Activated CD4-positive, alpha-beta T cell treated with anti-CD3 and anti-CD28 coated beads for 1 hour (primary cell): Measurements from ENCODE around the gene CRY1.
"Not testable (repeated sequence)": the region's sequence is repeated elsewhere in the genome, so short reads cannot be mapped to it uniquely, and the experiment has no call there.

Experiments used
- DNase-seq: peaks from one replicate; pipeline ENCODE4 v3.0.0-alpha.2; 2020

Gene CRY1

DNA sequence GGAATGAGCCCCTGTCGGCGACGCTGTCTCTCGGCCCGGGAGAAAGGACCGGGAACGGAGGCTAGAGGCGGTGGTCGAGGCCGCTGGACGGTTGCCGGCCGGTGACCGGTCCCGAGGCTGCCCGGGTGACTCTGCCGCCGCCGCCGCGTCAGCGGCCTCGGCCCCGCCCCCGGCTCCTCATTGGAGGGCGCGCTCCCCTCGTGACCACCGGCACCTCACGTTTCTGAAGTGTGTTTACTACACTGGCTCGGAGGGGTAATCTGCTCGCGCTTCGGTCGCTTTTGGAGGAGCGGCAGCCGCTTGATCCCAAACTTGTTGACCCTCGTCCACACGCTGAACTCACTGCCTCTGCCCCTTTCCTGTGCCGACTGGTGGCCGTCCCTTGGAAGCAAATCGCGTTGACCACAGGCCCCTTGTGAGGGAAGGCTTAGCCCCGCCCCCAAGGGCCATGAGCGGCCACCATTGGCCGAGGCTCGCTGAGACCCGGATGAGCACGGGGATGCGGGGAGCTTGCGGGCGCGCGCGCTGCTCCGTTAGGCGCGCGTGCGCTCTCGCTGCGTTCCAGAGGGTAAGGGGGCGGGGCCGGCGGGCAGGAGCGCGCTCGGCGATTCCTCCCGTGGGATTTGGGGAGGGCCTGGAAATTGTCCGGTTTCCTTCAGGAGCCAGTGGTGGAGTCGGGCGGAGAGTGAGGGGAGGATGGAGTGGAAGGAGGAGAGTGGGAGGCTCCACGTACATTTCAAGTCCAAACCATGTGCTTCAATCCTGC lies at the start of gene CRY1:
Gene CRY1, minus strand, starts transcription at position 133 of the 766 bp plus-strand sequence. CDS start 588 bp downstream, outside the sequence.
- DNase-seq: peak; percentile 87

DNA sequence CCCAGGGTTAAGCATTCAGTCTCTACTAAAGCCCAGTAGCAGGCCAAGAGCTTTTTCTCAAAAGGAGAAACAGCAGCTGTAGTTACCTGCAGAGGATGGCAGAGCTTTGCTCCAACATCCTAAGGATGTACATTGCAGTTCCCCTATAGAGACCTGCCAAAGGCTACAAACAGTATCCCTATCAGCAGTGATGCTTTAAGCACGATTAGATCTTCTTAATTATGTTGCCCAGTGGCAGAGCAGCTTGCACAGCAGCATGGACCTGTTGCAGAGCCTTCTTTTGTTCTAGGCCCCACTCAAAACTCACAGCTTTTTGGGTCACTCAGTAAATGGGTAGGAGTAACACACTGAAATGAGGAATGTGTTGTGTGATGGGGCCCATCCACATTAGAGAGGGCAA lies 46.4 kb upstream of the CRY1 start:
- no peak for DNase-seq

DNA sequence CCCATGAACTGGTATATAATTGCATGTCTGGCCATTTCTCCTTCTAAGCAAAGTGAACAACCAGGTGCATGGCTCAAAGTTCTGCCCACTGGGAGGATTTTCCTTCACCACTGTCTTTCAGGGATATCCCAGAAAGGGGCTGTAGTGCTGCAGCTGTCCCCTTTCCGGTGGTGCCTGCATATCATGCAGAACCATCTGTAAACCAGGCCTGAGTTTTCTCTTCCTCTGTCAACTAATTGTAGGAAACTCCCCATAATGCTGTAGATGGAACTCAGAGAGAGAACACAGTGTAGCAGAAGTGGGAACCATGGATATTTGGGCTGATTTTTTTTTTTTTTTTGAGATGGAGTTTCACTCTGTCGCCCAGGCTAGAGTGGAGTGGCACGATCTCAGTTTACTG lies 45.6 kb upstream of the CRY1 start:
- DNase-seq: no peak

DNA sequence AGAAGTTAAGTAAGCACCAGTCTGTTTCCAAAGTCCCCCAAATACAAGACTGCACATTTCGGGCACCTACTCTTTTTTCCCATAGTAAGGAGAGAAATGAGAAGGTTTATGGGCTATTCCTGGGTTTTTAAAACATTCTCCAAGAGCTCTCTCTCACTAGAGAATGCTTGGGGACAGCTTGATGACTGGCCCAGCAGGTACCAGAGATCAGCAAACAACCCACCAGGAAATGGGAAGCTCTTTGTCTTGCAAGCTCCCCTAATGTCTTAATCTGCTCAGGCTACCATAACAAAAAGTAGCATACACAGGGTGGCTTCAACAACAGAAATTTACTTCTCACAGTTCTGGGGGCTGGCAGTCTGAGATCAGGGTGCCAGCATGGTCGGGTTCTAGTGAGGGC lies 41.8 kb upstream of the CRY1 start:
- no peak for DNase-seq

DNA sequence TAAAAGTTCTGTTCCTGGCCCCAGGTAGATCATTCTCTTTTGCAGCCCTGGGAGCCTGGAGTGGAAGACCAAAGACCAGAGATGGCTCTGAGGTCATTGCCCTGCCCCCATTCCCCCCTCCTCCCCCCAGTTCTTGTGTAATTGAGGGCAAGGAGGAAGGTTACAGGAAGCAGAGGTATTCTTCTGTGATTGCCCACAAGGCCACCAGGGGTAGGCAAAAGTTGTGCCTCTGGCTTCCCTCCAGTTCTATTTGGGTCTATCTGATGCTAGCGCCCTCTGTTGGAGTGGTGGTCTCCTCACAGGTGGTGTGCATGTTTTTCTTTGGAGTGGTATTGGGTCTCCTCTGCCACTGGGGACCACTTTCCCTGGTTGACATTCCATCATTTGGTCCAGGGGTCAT lies 41.2 kb upstream of the CRY1 start:
- no peak for DNase-seq

DNA sequence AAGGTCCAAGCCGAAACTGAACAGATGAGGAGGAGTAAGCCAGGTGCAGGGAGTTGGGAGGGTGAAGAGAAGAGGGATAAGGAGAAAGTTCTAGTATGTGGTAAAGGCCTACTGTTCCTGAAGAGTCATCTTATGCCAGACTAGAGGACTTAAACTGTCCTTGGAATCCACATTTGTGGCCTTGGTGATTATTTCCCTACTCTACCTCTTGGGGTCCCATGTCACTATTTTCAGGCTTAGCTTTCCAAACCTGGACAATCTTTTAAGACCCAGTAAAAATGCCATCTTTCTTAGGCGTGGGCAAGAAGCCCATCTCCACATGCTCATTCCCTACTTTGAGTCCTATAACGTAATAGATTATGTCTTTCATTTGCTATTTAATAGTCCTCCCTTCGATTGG lies 40.1 kb upstream of the CRY1 start:
- DNase-seq: no peak

DNA sequence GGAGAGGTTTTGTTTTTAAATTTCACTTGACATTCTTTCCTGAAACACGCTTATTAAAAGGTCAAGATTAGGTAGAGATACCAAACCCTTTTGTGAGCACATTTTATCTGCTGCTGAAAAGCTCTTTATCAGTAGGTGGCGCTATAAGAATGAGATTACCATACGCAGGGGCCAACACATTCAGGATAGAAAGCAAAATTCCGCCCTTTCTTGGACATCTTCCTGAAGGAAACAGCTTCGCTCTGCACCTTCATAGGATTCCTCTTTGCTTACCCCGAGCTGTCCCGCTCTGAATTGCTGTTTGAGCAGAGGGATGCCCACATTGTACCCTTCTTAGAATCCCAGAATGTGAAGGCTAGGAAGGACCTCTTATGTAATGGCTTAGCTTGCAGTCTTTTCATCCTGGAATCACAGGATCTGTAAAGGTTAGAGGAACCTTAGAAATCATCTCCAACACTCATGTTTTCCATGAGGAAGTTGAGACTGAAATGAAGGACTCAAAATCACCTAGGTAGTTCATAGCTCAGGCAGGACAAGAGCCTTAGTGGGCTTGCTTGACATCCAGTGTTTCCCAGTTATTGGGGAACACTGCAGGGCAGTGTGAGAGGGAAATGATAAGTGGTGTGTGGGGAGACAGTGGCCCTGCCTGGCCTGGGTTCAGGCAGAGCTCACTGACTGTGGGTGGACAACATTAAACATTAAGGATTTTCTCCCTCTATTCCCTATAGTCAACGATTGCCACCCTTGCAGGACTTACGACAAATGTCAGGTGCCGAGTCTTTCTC lies 38.7 kb upstream of the CRY1 start:
- DNase-seq: no peak

DNA sequence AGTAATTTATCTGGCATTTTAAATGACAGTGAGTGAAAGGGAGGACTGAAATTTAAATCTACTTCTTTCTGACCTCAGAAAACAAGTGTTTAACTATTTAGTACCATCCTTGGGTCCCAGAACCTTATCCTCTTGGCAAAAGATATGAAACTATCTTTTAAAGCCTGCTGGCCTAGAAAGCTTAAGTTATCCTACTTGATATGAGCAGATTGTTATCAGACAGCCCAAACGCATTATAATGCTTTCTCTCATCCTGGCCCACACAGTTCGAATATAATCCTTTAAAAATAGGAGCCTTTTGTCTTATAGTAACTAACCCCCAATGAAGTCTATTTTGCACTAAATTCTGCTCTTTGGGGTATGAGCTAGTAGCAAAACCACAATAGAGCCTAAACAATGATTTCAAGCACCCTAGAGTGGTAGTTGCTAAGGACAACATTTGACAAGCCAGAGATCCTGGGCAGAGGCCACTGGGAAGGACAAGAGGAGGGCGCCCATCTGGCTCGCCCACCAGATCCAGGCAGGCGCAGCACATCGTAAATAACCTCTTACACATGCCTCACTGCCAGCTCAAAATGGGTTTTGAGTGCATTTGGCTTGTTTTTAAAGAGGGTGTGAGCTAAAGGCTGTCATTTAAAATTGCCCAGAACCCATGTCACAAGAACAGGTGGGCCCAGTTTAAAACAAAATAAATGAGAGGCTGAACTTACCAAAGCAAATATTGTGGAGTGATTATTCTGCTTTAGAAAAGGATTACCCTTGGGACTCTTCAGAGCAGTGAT lies 37.7 kb upstream of the CRY1 start:
- DNase-seq: no peak

DNA sequence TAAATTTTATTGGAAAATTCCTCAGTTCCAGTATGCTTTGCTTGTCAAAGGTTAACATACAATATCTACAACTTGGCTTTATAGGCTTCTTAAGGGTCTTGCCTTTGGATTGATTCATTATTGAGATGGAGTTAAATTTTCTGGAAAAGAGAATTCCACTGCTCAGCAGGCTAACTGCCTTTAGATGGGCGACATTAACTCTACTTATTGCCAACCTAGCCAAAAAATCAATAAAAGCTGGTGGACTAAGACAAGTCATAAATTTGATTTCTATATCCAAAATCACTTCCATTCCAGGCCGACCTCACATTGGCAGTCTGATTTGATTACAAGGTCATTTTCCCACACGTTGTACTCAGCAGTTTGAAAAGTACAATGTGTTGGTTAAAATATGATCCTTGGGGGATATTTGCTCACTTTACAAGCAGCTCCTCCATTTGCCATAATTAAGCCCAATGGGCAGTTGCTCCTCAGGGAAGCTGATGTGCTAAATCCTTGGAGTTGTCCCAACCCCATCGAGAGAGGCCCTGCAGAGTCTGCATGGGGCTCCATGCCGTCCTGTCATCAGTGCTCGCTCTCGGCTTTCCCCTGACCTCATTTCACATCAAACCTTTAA lies 36.1 kb upstream of the CRY1 start:
- DNase-seq: no peak

DNA sequence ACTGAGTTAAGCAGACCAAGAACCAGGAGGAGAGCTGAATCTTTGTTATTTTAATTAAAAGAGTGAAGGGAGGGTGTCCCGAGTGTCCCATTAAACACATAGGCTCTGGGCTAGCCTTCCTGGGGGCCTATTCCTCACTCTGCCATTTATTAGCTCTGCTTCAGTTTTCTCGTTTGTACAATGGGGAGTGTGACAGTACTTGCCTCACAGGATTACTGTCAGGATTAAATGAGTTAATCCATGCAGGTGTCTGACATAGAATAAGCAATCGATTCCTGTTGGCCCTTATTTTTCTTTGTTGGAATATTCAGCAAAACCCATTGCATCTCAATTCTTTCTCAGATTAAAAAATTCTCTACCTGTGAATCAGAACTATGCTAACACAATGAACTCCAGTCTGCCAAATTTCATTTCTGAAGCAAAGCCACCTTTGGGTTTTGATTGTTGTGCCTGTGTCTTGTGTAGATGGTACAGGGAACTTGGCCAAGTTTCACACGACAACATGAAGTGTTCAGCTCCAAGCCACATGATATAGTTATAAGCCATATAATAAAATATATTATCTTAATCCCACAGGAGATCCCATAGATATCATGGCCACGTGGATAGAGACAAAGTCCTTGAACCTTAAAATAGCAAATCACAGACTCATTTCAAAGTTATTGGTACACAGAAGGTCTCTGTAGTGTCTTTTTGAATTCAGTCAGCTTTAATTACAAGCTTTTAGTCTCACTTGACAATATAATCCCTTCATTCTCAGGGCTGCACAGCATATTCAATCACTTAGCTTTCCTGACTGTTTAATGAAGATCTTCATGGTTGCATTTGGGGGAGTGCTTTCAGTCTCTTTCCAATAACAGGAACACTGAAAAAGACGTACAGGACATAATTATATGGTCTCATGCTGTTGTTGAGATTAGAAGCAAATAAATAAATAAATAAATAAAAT lies 34.4 kb upstream of the CRY1 start:
- DNase-seq: no peak

DNA sequence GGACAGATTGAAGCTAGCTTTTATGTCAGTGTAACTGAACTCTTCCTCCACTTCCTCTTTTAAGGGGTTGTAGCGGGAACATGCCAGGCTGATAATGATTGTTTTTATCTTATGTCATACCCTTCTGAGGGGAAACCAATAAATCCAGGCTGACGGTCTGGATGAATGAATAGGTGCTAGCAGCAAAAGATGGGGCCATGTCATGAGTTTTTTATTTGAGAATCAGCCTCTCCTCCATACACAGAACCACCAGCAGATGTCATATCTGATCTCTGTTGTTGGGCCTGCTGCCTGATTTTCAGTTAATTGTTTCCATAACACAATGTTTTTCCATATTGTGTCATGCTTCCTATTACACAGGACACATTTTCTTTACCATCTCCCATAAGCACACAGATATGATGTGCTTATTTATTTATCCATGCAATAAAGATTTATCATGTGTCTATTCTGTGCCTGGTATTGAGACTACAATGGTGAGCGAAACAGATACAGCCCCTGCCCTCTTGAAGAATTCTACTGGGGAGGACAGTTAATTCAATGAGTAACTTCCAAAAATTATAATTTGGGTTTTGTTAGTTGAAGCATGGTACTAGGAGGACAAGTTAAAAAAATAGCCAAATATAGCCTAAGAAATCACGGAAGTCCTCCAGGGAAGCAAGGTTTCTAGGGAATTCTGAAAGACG lies 33.6 kb upstream of the CRY1 start:
- DNase-seq: no peak

DNA sequence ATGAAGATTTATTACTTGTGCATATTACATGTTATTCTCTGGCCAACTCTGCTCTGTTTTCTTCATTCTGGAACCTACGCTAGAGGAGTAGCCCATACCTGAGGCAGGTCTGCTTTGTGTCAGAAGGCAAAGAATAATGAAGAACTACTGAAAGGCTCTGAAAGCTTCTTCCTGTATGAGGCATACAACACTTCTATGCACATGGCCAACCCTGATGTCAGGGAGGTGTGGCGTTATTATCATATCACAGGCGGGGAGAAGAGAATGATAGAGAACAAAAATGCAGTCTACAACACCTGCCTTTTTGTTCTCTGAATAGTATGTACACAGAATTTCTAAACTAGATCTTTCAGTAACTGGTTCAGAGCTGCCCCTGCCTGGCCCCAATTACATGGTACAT lies 32.5 kb upstream of the CRY1 start:
- DNase-seq: no peak

DNA sequence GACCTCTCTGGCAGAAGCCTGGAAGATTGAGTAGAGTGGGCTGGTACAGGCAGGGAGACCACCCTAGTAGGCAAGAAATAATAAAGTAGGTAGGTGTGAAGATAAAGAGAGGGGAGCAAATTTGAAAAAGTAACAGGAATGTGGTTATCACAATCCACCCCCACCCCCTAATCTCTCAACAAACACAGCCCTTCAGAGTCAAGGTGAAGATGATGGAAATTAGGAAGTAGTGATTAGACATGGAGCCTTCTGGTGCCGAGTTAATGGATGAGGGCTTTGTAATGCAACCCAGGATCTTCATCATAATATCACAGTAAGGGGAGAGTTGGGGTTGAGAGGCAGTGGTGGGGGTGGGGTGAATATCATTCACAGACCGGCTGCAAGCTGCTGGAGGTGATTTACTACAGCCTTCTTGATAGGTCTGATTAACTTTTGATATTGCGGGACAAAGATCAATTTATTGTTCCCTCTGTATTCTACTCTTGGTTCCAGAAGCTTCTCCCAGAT lies 29.2 kb upstream of the CRY1 start:
- DNase-seq: no peak

DNA sequence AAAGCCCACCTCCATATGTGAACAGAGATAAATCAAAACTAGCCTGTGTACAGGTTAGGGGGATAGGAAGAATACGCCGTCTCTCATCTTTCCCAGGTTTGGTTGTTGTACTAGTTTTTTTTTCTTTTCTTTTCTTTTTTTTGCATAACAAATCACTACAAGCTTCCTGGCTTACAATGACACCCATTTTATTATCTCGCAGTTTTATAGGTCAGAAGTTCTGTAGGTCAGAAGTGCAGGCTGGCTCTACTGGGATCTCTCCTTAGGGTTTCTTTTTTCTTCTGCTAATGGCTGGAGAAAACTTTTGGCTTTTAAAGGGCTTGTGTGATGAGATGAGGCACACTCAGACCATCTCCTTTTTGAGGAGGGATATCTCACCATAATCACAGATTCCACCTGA lies 25.7 kb upstream of the CRY1 start:
- no peak for DNase-seq

DNA sequence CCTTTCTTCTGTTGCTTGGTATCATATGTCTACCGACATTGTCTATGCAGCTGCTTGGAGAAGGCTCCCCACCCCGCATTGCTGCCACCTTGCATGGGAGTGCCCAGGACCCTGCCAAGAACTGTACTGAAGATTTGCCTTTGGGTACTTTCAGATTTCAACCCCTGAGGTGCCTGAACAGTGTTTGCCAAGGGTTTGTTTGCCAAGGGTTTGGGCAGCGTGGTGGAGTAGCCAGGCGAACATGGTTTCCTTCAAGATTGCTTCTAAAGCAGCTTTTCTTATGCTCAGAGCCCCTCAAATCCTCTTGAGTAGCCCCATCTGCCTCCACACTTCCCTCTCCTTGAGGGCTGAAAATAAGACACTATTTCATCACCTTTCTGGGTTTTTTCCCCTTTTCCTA lies 25.3 kb upstream of the CRY1 start:
- DNase-seq: no peak

DNA sequence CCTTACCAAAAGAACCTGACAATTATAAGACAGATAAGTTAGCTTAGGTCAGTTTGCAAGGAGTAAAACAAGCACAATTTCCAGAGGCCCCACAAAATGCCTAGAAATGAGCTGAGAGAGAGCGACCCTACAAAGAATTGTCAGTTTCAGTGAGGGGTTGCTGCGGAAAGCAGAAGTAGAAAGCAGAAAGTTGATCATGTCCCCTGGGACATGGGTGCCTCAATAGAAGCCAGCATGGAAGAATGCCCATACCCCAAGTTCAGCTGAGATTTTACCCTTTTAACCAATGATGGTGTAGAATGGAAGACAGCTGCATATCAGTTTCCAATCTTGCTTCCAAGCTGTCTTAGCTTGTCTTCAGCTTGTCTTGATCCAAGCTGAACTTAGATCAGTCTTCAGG lies 21.8 kb upstream of the CRY1 start:
- no peak for DNase-seq

DNA sequence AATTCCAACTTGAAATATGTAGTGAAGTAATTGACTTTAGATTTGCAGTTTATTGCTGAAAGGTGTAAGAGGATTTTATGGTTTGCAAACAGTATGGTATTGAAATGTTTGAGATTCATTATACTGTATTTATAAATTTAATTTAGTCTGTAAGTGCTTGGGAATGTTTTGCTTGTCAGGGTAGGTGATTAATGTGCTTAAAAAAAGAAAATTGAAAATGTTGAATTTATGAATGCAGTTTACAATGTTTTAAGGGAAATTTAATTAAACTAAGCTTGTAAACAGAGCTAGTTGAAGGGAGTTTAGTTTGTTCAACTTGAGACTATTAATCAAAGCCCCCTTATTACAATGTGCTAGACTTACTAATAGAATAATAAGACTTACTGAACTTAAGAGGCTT lies 18.0 kb upstream of the CRY1 start:
- DNase-seq: no peak

DNA sequence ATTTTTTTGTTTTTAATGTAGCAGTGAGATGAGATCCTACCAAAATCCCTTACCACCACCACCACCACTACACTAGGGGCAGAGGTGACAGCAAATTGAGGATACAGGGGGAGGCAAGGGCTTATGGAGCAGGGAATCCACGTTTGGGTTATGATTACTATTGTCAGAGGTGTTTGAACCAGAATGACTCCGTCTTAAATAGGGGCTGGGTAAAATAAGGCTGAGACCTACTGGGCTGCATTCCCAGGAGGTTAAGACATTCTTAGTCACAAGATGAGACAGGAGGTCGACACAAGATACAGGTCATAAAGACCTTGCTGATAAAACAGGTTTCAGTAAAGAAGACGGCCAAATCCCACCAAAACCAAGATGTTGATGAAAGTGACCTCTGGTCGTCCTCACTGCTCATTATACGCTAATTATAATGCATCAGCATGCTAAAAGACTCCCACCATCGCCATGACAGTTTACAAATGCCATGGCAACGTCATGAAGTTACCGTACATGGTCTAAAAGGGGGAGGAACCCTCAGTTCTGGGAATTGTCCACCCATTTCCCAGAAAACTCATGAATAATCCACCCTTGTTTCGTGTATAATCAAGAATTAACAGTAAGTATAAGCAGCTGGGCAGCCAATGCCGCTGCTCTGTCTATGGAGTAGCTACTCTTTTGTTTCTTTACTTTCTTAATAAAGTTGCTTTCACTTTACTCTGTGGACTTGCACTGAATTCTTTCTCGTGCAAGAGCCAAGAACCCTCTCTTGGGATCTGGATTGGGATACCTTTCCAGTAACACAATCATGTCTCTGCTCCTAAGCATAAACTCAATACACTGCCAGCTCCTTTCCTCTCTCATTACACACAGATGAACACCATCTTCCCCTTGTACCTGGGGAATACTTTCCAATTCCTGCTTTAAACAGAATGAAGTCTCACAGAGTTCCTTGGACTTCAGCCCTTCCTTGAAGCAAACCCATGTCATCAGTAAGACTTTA lies 16.7 kb upstream of the CRY1 start:
- no peak for DNase-seq

DNA sequence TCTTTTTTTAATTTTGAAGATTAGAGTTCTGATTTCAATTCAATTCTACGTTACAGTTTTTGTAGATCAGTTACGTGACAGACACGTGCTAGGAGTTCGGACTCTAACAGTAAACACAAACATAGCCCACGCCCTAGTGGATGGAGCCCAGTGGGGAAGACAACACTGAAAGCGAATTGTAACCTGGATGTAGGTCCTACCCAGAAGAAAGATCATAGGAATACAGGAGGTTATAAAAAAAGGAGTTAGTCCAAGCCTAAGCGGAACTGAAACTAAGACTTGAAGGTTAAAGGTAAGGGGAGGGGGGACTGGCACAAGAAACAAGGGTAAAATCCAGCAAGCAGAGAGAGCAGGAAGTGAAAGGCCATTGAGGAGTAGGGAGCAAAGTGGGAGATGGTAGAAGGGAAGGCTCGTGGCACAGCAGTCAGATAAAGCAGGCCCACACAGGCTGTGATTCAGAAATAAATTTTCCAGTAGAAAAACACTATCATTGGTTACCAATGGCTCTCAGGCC lies 15.7 kb upstream of the CRY1 start:
- no peak for DNase-seq

DNA sequence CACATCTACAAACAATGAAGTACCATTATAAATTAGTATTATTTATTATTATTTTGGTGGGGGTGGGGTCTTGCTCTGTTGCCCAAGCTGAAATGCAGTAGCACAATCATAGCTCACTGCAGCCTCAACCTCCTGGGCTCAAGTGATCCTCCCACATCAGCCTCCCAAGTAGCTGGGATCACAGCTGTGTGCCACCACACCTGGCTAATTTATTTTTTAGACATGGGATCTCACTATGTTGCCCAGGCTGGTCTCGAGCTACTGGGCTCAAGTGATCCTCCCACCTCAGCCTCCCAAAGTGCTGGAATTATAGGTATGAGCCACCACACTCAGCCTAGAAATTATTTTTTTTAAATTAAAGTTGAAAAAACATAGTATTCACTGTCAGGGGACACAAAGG lies 15.0 kb upstream of the CRY1 start:
- not testable (repeated sequence) for DNase-seq
